Smooth muscle cell (in vitro differentiated cells): Measurements from ENCODE around the gene CPA5. TPM values are rescaled to one million over a fixed set of nuclear protein-coding genes. Genes with fewer than 3 reads are reported as not detected.

Source experiments
- DNase-seq: peaks from one replicate; lab custom pipeline; 2025; ENCODE audit not compliant: unreplicated experiment; lab: John Stamatoyannopoulos, UW
- H2AFZ ChIP-seq: fragments of 200-600 bp; sonication (generic); 2 replicates; pipeline ENCODE4 v1.6.0; 2016; ENCODE audit warnings: antibody characterized with exemption, low read depth, mild to moderate bottlenecking
- H3F3A ChIP-seq: fragments of 200-600 bp; sonication (generic); 2 replicates; pipeline ENCODE4 v1.6.0; 2017; ENCODE audit warnings: antibody characterized with exemption, low read depth
- H3K27ac ChIP-seq: fragments of 200-600 bp; sonication (generic); 2 replicates; pipeline ENCODE4 v1.5.1; 2016; ENCODE audit warnings: low read depth, mild to moderate bottlenecking
- H3K27me3 ChIP-seq: fragments of 200-600 bp; sonication (generic); 2 replicates; pipeline ENCODE4 v1.6.1; 2016; ENCODE audit warnings: low read depth, mild to moderate bottlenecking
- H3K36me3 ChIP-seq: fragments of 200-600 bp; sonication (generic); 2 replicates; pipeline ENCODE4 v1.5.1; 2016; ENCODE audit warnings: low read depth
- H3K4me1 ChIP-seq: fragments of 200-600 bp; sonication (generic); 2 replicates; pipeline ENCODE4 v1.5.1; 2016; ENCODE audit warnings: low read depth
- H3K4me2 ChIP-seq: fragments of 200-600 bp; sonication (generic); 2 replicates; pipeline ENCODE4 v1.6.0; 2016; ENCODE audit warnings: mild to moderate bottlenecking
- H3K4me3 ChIP-seq: fragments of 200-600 bp; sonication (generic); 2 replicates; pipeline ENCODE4 v1.5.1; 2016; ENCODE audit warnings: mild to moderate bottlenecking
- H3K79me2 ChIP-seq: fragments of 200-600 bp; sonication (generic); 2 replicates; pipeline ENCODE4 v1.6.0; 2016; ENCODE audit warnings: low read depth, mild to moderate bottlenecking
- H3K9ac ChIP-seq: fragments of 200-600 bp; sonication (generic); 2 replicates; pipeline ENCODE4 v1.6.0; 2016; ENCODE audit warnings: low read depth
- H3K9me3 ChIP-seq: fragments of 200-600 bp; sonication (generic); replicated peaks from 2 replicates; pipeline ENCODE4 v1.5.1; 2016; ENCODE audit warnings: low read depth
- H4K20me1 ChIP-seq: fragments of 200-600 bp; sonication (generic); 2 replicates; pipeline ENCODE4 v1.6.0; 2016; ENCODE audit warnings: low read depth
- CTCF ChIP-seq: fragments of 200-600 bp; sonication (generic); IDR thresholded peaks from 2 replicates; pipeline ENCODE4 v1.5.1; 2017; ENCODE audit warnings: borderline replicate concordance, mild to moderate bottlenecking, antibody characterized with exemption; ENCODE audit not compliant: insufficient read depth, poor library complexity, severe bottlenecking
- WGBS: methylation state at CpG from one replicate; pipeline ENCODE4 v1.1.7; 2016; ENCODE audit warnings: low lambda C conversion rate; 5-methylcytosine and 5-hydroxymethylcytosine counted together
- polyA plus RNA-seq: library from polyadenylated mRNA; unstranded; fragments of >200 nt; fragmentation: Nextera tagmentation; extraction: Ambion mirVana; gene quantifications from 2 replicates; pipeline ENCODE4 v1.2.1, GENCODE V29; 2016
- total RNA-seq: library from RNA; depleted of rRNA; stranded (reverse); fragments of >200 nt; gene quantifications from 2 replicates; pipeline ENCODE4 v1.2.3, GENCODE V29; 2014

The CPA5 gene
- total and polyA plus RNA-seq, 2 experiments from 2014 or later: not detected

DNA sequence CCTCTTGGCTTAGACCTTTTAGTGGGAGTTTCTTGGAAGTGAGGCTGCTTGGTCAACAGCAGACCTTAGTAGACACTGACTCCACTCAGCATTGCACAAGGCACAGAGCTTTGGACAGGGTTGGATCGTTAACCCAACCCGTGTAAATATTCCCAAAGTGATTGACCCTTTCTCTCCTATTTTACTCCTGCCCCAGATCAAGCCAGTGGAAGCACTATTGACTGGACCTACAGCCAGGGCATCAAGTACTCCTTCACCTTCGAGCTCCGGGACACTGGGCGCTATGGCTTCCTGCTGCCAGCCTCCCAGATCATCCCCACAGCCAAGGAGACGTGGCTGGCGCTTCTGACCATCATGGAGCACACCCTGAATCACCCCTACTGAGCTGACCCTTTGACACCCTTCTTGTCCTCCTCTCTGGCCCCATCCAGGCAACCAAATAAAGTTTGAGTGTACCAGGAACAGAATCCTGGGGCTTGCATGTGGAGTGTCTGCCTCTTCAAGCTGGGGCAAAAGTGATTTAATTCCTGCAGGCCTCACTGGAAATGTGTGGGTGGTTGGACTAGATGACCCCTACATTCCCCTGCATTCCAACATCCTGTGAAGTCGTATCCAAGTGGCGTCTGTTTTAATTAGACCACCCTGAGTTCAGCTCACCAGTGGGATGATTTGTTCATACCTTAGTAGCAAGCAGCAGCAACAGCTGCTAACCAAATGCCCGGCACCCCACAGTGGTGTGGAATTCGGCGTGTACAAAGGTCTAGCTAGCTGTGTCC is 43.2 kb downstream of the CPA5 start:
- Histone ChIP-seq H3K9me3 (no peaks in the 10 kb centered on the region), H3K36me3 (no peaks in the 10 kb centered on the region), H3K4me1 (peaks cover under 1% of the 10 kb centered on the region), H3K9ac (no peak overlapping the region), H3K27me3 (no peaks in the 10 kb centered on the region), H3K4me3 (no peak overlapping the region), H3K27ac (no peak overlapping the region), H3K79me2 (no peaks in the 10 kb centered on the region), H3K4me2 (no peak overlapping the region), H2AFZ (no peak overlapping the region), H3F3A (peaks cover 1% of the 10 kb centered on the region), H4K20me1 (no peaks in the 10 kb centered on the region)
- TF ChIP-seq CTCF: no peak
- WGBS: 85% methylated on average over 12 of the region's 12 CpGs
- DNase-seq: no peak

DNA sequence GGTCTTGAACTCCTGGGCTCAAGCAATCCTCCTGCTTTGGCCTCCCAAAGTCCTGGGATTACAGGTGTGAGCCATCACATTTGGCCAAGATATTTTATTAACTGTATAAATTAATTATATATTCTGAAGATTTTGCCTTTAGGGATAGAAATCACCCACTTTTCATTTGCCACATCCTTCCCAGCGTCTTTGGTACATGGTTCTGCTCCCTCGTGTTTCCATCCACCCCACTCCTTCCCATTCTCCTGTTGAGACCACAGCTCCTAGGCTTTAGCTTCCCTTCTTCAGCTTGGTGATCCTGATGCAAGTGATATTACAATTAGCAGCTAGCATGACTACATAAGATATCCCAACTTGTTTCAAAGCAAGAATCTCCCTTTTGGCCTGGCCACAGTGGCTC is 44.1 kb downstream of the CPA5 start:
- H3K4me3 ChIP-seq: no peak overlapping the region
- H3K27me3 ChIP-seq: no peaks in the 10 kb centered on the region
- H3F3A ChIP-seq: peaks cover 5% of the 10 kb centered on the region
- H3K9me3 ChIP-seq: no peaks in the 10 kb centered on the region
- H3K4me2 ChIP-seq: no peak overlapping the region
- 50% methylated on average over 2 of the region's 2 CpGs for WGBS
- H3K27ac ChIP-seq: no peak overlapping the region
- H3K4me1 ChIP-seq: peaks cover 7% of the 10 kb centered on the region
- H3K9ac ChIP-seq: no peak overlapping the region
- H3K36me3 ChIP-seq: no peaks in the 10 kb centered on the region
- no peaks in the 10 kb centered on the region for H3K79me2 ChIP-seq
- no peak for DNase-seq
- TF ChIP-seq CTCF: no peak
- H2AFZ ChIP-seq: no peak overlapping the region
- no peaks in the 10 kb centered on the region for H4K20me1 ChIP-seq

- H3K4me1 ChIP-seq: peaks cover 11% of the 10 kb centered on the region
- H3F3A ChIP-seq: peaks cover 5% of the 10 kb centered on the region
- no peak overlapping the region for H3K4me2 ChIP-seq
- H3K9ac ChIP-seq: no peak overlapping the region
- H3K27me3 ChIP-seq: no peaks in the 10 kb centered on the region
- H4K20me1 ChIP-seq: no peaks in the 10 kb centered on the region
- H3K79me2 ChIP-seq: no peaks in the 10 kb centered on the region
- TF ChIP-seq CTCF: no peak
- 95% methylated on average over 1 of the region's 1 CpG for WGBS
- H3K4me3 ChIP-seq: no peak overlapping the region
- no peak overlapping the region for H3K27ac ChIP-seq
- no peak for DNase-seq
- H3K9me3 ChIP-seq: no peaks in the 10 kb centered on the region
- H2AFZ ChIP-seq: no peak overlapping the region
- H3K36me3 ChIP-seq: no peaks in the 10 kb centered on the region
Observed at GRCh38 chr7:130390486-130390885, 45.9 kb downstream of the CPA5 start.

DNA sequence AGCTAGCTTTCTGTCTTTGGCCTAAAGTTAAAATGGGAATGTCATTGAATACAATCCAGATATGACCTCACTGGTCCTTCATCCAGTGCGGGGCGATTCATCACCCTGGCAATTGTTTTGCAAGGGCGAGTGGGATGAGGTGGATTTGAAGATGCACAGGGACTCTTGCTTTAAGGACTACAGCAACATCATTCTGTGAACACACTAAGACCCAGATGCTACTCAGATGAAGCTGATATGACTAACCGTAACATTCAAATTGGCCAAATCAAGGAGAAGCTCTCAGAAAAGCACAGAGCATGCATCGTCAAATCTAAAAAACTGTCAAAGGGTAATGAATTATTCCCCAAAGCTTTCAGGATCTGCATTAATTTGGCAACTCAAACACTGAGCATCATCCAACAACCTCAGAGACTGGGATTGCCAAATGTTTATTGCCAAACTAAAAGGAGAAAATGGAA is 48.5 kb downstream of the CPA5 start:
- TF ChIP-seq CTCF: no peak
- Histone ChIP-seq H3K27me3 (no peaks in the 10 kb centered on the region), H3K27ac (peak overlapping the region; percentile 76), H3K4me1 (peaks cover 17% of the 10 kb centered on the region), H3K36me3 (no peaks in the 10 kb centered on the region), H3K9me3 (no peaks in the 10 kb centered on the region), H3K4me2 (peak overlapping the region; percentile 81), H2AFZ (no peak overlapping the region), H3K9ac (no peak overlapping the region), H4K20me1 (no peaks in the 10 kb centered on the region), H3F3A (peaks cover 5% of the 10 kb centered on the region), H3K79me2 (no peaks in the 10 kb centered on the region), H3K4me3 (no peak overlapping the region)
- WGBS: 65% methylated on average over 5 of the region's 5 CpGs
- DNase-seq: no peak
